HG03520 (cell line): ENCODE data around the gene JAM3.
A peak's percentile ranks its signal among the peaks of the same experiment; 100 is the strongest.
"Not testable (repeated sequence)": the region's sequence is repeated elsewhere in the genome, so short reads cannot be mapped to it uniquely, and the experiment has no call there.

Experiments
- ATAC-seq: cut with Tn5 transposase; IDR thresholded peaks from one replicate; pipeline ENCODE4 v1.9.1; 2021; ENCODE audit warnings: mild to moderate bottlenecking, moderate library complexity; ENCODE audit not compliant: unreplicated experiment

Gene JAM3

GRCh38 chr11:134098566-134099184 lies 29.8 kb downstream of the JAM3 start:
- ATAC-seq: no peak

GRCh38 chr11:134100171-134100570 lies 31.3 kb downstream of the JAM3 start:
- ATAC-seq: no peak

GRCh38 chr11:134101282-134101681 lies 32.4 kb downstream of the JAM3 start:
- ATAC-seq: no peak

GRCh38 chr11:134110252-134110815 lies 41.5 kb downstream of the JAM3 start:
- ATAC-seq: no peak

GRCh38 chr11:134113787-134114186 lies 44.9 kb downstream of the JAM3 start:
- not testable (repeated sequence) for ATAC-seq

GRCh38 chr11:134116210-134116609 lies 47.3 kb downstream of the JAM3 start:
- ATAC-seq: no peak

- ATAC-seq: no peak
Measured at GRCh38 chr11:134118006-134118405, 49.1 kb downstream of the JAM3 start.

- no peak for ATAC-seq
Measured at GRCh38 chr11:134119094-134119493, 50.2 kb downstream of the JAM3 start.

- ATAC-seq: no peak
Measured at GRCh38 chr11:134120143-134120850, 51.4 kb downstream of the JAM3 start.

GRCh38 chr11:134120921-134121526 lies 52.2 kb downstream of the JAM3 start:
- ATAC-seq: no peak

GRCh38 chr11:134124660-134125451 lies 56.0 kb downstream of the JAM3 start:
- no peak for ATAC-seq

- ATAC-seq: no peak
Measured at GRCh38 chr11:134125507-134125906, 56.6 kb downstream of the JAM3 start.

GRCh38 chr11:134126217-134126822 lies 57.4 kb downstream of the JAM3 start:
- no peak for ATAC-seq

- ATAC-seq: no peak
Measured at GRCh38 chr11:134131628-134132244, 62.9 kb downstream of the JAM3 start.

- ATAC-seq: no peak
Measured at GRCh38 chr11:134132808-134133207, 63.9 kb downstream of the JAM3 start.

- ATAC-seq: no peak
Measured at GRCh38 chr11:134134167-134134566, 65.3 kb downstream of the JAM3 start.

GRCh38 chr11:134138376-134138775 lies 69.5 kb downstream of the JAM3 start:
- no peak for ATAC-seq

GRCh38 chr11:134139303-134139872 lies 70.5 kb downstream of the JAM3 start:
- ATAC-seq: no peak

- peak; percentile 77 for ATAC-seq
Measured at GRCh38 chr11:134139873-134140331, 71.0 kb downstream of the JAM3 start.
